HUES64 (cell line): Measurements from ENCODE around the gene ARMC9. TPM values are rescaled to one million over a fixed set of nuclear protein-coding genes. Genes with fewer than 3 reads are reported as not detected.
A peak's percentile ranks its signal among the peaks of the same experiment; 100 is the strongest.

Source experiments
- H3K27ac ChIP-seq: 2 replicates; pipeline ENCODE4 v1.7.0; 2013; ENCODE audit warnings: low read depth, low read length, inconsistent platforms
- H3K27me3 ChIP-seq: 2 replicates; pipeline ENCODE4 v1.6.1; 2013; ENCODE audit warnings: mild to moderate bottlenecking, low read length; ENCODE audit not compliant: insufficient read depth
- H3K36me3 ChIP-seq: 2 replicates; pipeline ENCODE4 v1.6.1; 2013; ENCODE audit warnings: mild to moderate bottlenecking, low read length; ENCODE audit not compliant: insufficient read depth
- H3K4me1 ChIP-seq: 2 replicates; pipeline ENCODE4 v1.6.1; 2013; ENCODE audit warnings: mild to moderate bottlenecking, low read length, moderate library complexity; ENCODE audit not compliant: insufficient read depth
- H3K4me3 ChIP-seq: 2 replicates; pipeline ENCODE4 v1.5.1; 2013; ENCODE audit warnings: mild to moderate bottlenecking, low read length, moderate library complexity
- H3K9ac ChIP-seq: 2 replicates; pipeline ENCODE4 v1.6.1; 2013; ENCODE audit warnings: mild to moderate bottlenecking, low read depth, low read length
- H3K9me3 ChIP-seq: 2 replicates; pipeline ENCODE4 v1.6.1; 2013; ENCODE audit warnings: low read depth, low read length; ENCODE audit not compliant: insufficient read depth
- WGBS: fragments of 150-250, 120-280 bp; methylation state at CpG from one replicate; pipeline ENCODE4 v1.1.7; 2013; ENCODE audit warnings: missing lambda C conversion rate; 5-methylcytosine and 5-hydroxymethylcytosine counted together
- polyA plus RNA-seq, 2 experiments: library from polyadenylated mRNA; stranded (reverse); fragments of 50-300 nt; gene quantifications; one replicate each; pipeline ENCODE4 v1.2.3, GENCODE V29; 2013

Gene ARMC9
- 20.1 TPM for polyA plus RNA-seq (2013, experiment 1 of 2)
- 24.8 TPM for polyA plus RNA-seq (2013, experiment 2 of 2)

GRCh38 chr2:231198291-231199173 is at the start of gene ARMC9:
Gene ARMC9, plus strand, starts transcription at chr2:231198631. Its CDS starts 7,608 bp downstream, at chr2:231206239.
- under 1% methylated on average over 83 of the region's 83 CpGs for WGBS
- H3K4me3 ChIP-seq = peak within 1 kb of the TSS; percentile 81
- peak within 1 kb of the TSS; percentile 59 for H3K27ac ChIP-seq
- H3K9me3 ChIP-seq = peaks cover 8% of the 10 kb centered on the region
- H3K4me1 ChIP-seq = no peaks in the 10 kb centered on the region; the same call in 1 of the 2 replicates
- peak within 1 kb of the TSS; percentile 84 for H3K9ac ChIP-seq
- H3K27me3 ChIP-seq = no peaks in the 10 kb centered on the region
- H3K36me3 ChIP-seq = peaks cover 10% of the 10 kb centered on the region

- H3K4me3 ChIP-seq = no peak overlapping the region
- no peaks in the 10 kb centered on the region for H3K9me3 ChIP-seq
- H3K27me3 ChIP-seq = no peaks in the 10 kb centered on the region
- WGBS = 96% methylated on average over 8 of the region's 8 CpGs
- no peak overlapping the region for H3K27ac ChIP-seq
- no peak overlapping the region for H3K9ac ChIP-seq
- peaks cover 69% of the 10 kb centered on the region for H3K36me3 ChIP-seq
- H3K4me1 ChIP-seq = no peaks in the 10 kb centered on the region
These were observed 45.5 kb upstream of the ARMC9 start for GRCh38 chr2:231152800-231153557.

GRCh38 chr2:231159306-231159705 is 39.1 kb upstream of the ARMC9 start:
- Histone ChIP-seq H3K27me3 (no peaks in the 10 kb centered on the region), H3K9ac (no peak overlapping the region), H3K36me3 (peaks cover 53% of the 10 kb centered on the region), H3K9me3 (no peaks in the 10 kb centered on the region), H3K27ac (no peak overlapping the region), H3K4me3 (no peak overlapping the region), H3K4me1 (peaks cover 25% of the 10 kb centered on the region)

- Histone ChIP-seq H3K9ac (no peak overlapping the region), H3K4me3 (no peak overlapping the region), H3K4me1 (peaks cover 26% of the 10 kb centered on the region), H3K27me3 (no peaks in the 10 kb centered on the region), H3K27ac (no peak overlapping the region), H3K36me3 (peaks cover 53% of the 10 kb centered on the region), H3K9me3 (no peaks in the 10 kb centered on the region)
- 94% methylated on average over 5 of the region's 5 CpGs for WGBS
These were observed 37.7 kb upstream of the ARMC9 start for GRCh38 chr2:231160701-231161100.

DNA sequence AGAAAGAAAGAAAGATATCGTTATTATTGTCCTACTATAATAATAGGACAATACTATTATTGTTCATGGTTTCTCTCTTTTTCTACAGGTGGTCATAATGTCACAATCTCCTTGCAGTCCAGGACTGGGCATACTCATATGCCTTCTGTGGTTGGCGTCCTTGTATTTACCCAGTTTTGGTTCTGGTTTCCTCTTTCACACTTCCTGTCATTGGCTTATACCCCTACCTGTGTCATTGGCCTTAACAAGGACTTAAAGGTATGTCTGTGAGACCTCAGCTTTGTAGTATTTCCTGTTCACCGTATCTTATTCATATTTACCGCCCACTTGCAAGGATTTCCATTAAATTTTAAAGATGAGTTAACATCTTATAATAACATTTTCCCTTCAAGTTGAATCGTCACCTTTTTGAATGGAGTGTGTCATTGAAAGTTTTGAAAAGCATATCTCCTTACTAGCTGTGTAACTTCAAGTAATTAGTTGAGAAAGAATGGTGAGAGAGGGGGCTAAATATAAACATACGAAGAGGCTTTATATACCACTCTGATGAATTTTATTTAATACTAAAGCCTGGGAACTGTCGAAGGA is 37.1 kb upstream of the ARMC9 start:
- H3K27ac ChIP-seq = no peak overlapping the region

GRCh38 chr2:231161877-231162329 is 36.5 kb upstream of the ARMC9 start:
- Histone ChIP-seq H3K9me3 (no peaks in the 10 kb centered on the region), H3K9ac (no peak overlapping the region), H3K27me3 (no peaks in the 10 kb centered on the region), H3K4me1 (peaks cover 26% of the 10 kb centered on the region), H3K4me3 (no peak overlapping the region), H3K27ac (no peak overlapping the region), H3K36me3 (peaks cover 59% of the 10 kb centered on the region)
- WGBS = 96% methylated on average over 2 of the region's 2 CpGs

More for the DNA sequence above, 37.1 kb upstream of the ARMC9 start:
- Histone ChIP-seq H3K4me3 (no peak overlapping the region), H3K36me3 (peaks cover 54% of the 10 kb centered on the region), H3K9me3 (no peaks in the 10 kb centered on the region), H3K9ac (no peak overlapping the region), H3K27me3 (no peaks in the 10 kb centered on the region), H3K4me1 (peaks cover 26% of the 10 kb centered on the region)
- WGBS = 95% methylated on average over 3 of the region's 7 CpGs

DNA sequence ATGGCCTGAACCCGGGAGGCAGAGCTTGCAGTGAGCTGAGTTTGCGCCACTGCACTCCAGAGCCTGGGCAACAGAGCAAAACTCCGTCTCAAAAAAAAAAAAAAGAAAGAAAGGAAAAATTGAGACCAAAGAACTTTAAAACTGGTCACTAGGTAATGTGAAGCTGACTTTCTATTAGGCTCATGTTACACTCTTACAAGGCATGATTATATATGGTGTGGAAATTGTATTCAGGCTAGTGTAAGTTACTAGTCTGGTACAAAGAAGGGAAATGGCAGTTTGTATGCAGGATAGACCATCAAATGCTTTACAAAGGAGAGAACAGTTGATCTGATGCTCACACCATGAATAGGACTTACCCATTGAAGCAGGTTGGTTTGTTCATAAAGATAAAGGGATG is 35.4 kb upstream of the ARMC9 start:
- over 99% methylated on average over 3 of the region's 3 CpGs for WGBS
- Histone ChIP-seq H3K9ac (no peak overlapping the region), H3K4me1 (peaks cover 26% of the 10 kb centered on the region), H3K27me3 (no peaks in the 10 kb centered on the region), H3K36me3 (peaks cover 66% of the 10 kb centered on the region), H3K27ac (no peak overlapping the region), H3K9me3 (no peaks in the 10 kb centered on the region), H3K4me3 (no peak overlapping the region)

DNA sequence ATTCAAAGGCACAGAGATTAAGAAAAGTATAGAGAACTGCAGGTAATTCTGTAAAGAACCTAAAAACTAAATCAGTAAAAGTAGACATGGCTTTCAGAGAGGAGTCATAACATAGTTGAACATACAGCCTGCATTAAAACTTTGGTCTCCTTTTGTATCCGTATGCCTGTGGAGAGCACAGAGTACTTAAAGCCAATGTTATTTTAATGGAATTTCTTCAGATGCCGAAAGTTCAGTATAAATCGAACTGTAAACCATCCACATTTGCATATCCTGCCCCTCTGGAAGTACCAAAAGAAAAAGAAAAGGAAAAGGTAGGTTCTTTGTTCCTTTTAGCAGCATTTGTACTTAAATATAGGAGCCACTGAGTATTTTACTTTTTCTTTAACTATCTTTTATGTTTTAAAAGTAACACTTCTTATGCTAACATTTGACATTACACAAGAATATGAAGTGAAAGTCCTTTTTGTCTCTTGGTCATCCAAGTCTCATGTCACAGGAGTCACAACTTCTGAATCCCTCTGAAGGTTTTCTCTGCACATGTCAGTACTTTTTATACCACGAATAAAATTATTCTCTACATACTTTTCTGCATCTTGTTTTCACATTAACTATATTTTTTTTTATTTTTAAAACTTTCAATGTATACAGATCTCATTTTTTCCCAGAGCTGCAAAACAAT is 34.9 kb upstream of the ARMC9 start:
- Histone ChIP-seq H3K9ac (no peak overlapping the region), H3K27ac (no peak overlapping the region), H3K4me1 (peaks cover 26% of the 10 kb centered on the region), H3K4me3 (no peak overlapping the region), H3K9me3 (no peaks in the 10 kb centered on the region), H3K27me3 (no peaks in the 10 kb centered on the region), H3K36me3 (peaks cover 66% of the 10 kb centered on the region)
- WGBS = 65% methylated on average over 3 of the region's 4 CpGs

GRCh38 chr2:231167745-231168459 is 30.5 kb upstream of the ARMC9 start:
- peaks cover 91% of the 10 kb centered on the region for H3K36me3 ChIP-seq
- WGBS = 100% methylated on average over 5 of the region's 6 CpGs
- peaks cover 14% of the 10 kb centered on the region for H3K4me1 ChIP-seq
- H3K4me3 ChIP-seq = no peak overlapping the region
- H3K9ac ChIP-seq = no peak overlapping the region
- H3K9me3 ChIP-seq = no peaks in the 10 kb centered on the region
- no peaks in the 10 kb centered on the region for H3K27me3 ChIP-seq
- no peak overlapping the region for H3K27ac ChIP-seq

- Histone ChIP-seq H3K4me3 (no peak overlapping the region), H3K9ac (no peak overlapping the region), H3K36me3 (peaks cover 97% of the 10 kb centered on the region), H3K27ac (no peak overlapping the region; the same call in 1 of the 2 replicates), H3K9me3 (no peaks in the 10 kb centered on the region), H3K27me3 (no peaks in the 10 kb centered on the region), H3K4me1 (peaks cover 7% of the 10 kb centered on the region)
- WGBS = 95% methylated on average over 3 of the region's 4 CpGs
These were observed 29.8 kb upstream of the ARMC9 start for GRCh38 chr2:231168460-231169139.
